GM20000 (cell line): ENCODE data around the gene FRYL.
A peak's percentile ranks its signal among the peaks of the same experiment; 100 is the strongest.
"Not testable (repeated sequence)": the region's sequence is repeated elsewhere in the genome, so short reads cannot be mapped to it uniquely, and the experiment has no call there.

ENCODE experiments used
- DNase-seq: peaks from one replicate; pipeline ENCODE4 v3.0.0; 2012; ENCODE audit warnings: low spot score
- TF ChIP-seq, protein P1 (sequence below): IDR thresholded peaks from 2 replicates; pipeline ENCODE4 v1.5.1; 2012; ENCODE audit warnings: mild to moderate bottlenecking, control low read depth; ENCODE audit errors: extremely low read depth, missing control alignments

FRYL gene

GRCh38 chr4:48779998-48780864, at the start of gene FRYL:
Gene FRYL, minus strand, starts transcription at chr4:48780279. Its CDS starts 145,869 bp downstream, at chr4:48634410.
- peak; percentile 96 for DNase-seq
- TF ChIP-seq, protein P1, sequence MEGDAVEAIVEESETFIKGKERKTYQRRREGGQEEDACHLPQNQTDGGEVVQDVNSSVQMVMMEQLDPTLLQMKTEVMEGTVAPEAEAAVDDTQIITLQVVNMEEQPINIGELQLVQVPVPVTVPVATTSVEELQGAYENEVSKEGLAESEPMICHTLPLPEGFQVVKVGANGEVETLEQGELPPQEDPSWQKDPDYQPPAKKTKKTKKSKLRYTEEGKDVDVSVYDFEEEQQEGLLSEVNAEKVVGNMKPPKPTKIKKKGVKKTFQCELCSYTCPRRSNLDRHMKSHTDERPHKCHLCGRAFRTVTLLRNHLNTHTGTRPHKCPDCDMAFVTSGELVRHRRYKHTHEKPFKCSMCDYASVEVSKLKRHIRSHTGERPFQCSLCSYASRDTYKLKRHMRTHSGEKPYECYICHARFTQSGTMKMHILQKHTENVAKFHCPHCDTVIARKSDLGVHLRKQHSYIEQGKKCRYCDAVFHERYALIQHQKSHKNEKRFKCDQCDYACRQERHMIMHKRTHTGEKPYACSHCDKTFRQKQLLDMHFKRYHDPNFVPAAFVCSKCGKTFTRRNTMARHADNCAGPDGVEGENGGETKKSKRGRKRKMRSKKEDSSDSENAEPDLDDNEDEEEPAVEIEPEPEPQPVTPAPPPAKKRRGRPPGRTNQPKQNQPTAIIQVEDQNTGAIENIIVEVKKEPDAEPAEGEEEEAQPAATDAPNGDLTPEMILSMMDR, result no peak

DNA sequence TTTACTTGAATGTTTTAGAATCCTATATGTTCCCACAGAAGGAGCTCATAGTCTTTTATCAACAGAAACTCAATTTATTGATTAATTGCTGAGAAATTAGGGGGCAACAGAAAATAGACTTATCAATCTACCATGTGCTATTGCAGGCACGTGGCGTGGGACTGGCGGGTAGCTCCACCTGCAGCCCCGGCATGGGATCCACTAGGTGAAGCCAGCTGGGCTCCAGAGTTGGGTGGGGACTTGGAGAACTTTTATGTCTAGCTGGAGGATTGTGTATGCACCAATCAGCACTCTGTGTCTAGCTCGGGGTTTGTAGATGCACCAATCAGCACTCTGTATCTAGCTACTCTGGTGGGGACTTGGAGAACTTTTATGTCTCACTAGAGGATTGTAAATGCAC, 47.5 kb upstream of the FRYL start:
- TF ChIP-seq, protein P1, result no peak
- no peak for DNase-seq

GRCh38 chr4:48821431-48821830, 41.4 kb upstream of the FRYL start:
- DNase-seq, result not testable (repeated sequence)

- DNase-seq, result no peak
- TF ChIP-seq, protein P1, result no peak
Observed at GRCh38 chr4:48816971-48817370, 36.9 kb upstream of the FRYL start.

DNA sequence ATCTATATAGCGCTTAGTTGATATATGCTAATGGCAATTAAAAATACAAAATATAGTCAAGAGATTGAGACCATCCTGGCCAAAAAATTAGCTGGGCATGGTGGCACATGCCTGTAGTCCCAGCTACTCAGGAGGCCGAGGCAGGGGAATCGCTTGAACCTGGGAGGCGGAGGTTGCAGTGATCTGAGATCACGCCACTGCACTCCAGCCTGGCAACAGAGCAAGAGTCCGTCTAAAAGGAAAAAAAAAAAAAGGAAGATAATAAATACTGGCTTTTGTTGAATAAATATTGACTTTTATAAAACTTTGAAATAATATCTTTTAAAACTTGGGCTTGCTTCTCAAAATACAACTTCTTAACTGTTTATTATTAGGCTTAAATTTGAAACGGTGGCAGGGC, 36.2 kb upstream of the FRYL start:
- not testable (repeated sequence) for DNase-seq

GRCh38 chr4:48815483-48815882, 35.4 kb upstream of the FRYL start:
- peak; percentile 47 for DNase-seq
- TF ChIP-seq, protein P1, result no peak

- peak; percentile 51 for DNase-seq
- TF ChIP-seq, protein P1, result no peak
Observed at GRCh38 chr4:48813964-48814363, 33.9 kb upstream of the FRYL start.

DNA sequence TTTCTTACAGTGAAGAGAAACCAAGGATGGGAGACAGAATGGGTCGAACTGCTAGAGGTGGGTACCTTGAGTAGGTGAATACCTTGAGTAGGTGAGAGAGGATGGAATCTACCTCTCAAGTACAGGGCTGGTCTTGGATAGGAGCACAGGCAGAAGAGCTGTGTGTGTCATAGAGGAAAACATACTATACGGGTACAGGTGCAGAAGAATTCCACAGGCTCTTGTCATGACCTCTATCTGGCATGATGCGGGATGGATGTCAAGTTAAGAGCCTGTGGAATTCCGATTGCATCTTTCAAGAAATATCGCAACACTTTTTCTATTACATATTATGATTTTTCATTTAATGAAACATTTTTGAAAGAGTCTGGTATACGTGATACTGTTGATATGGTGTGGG, 32.8 kb upstream of the FRYL start:
- TF ChIP-seq, protein P1, result no peak
- DNase-seq, result no peak
